Motor neuron (in vitro differentiated cells): ENCODE measurements around the gene AREL1. TPM values are rescaled to one million over a fixed set of nuclear protein-coding genes. Genes with fewer than 3 reads are reported as not detected.

ENCODE experiments used
- ATAC-seq, 8 experiments: fragments of 200-7000 bp; cut with Tn5 transposase; replicated peaks in 6 of 8; 2 replicates each; pipeline ENCODE4 v1.8.0; 2021; ENCODE audit warnings: mild to moderate bottlenecking in 8 of 8, moderate library complexity in 8 of 8
- H3K27ac ChIP-seq, 2 donors: fragments of 250-450 bp; sonication (Bioruptor Pico); 2 replicates each; pipeline ENCODE4 v1.9.0; 2021; ENCODE audit warnings: antibody characterized with exemption in 2 of 2, mild to moderate bottlenecking in 2 of 2, moderate library complexity in 1 of 2
- H3K4me1 ChIP-seq, 2 donors: fragments of 250-450 bp; sonication (Bioruptor Pico); replicated peaks in 1 of 2; 2 replicates each; pipeline ENCODE4 v1.6.1; 2021; ENCODE audit warnings: antibody characterized with exemption in 2 of 2, mild to moderate bottlenecking in 2 of 2, moderate library complexity in 1 of 2
- H3K4me3 ChIP-seq, 5 donors: fragments of 250-450 bp; sonication (Bioruptor Pico); 2 replicates each; pipeline ENCODE4 v1.9.0; 2021; ENCODE audit warnings: antibody characterized with exemption in 5 of 5, mild to moderate bottlenecking in 5 of 5, moderate library complexity in 4 of 5
- WGBS, 10 experiments: fragments of 450-650 bp; shearing (Covaris generic); methylation state at CpG; one replicate each; pipeline ENCODE4 v1.0.0; 2022; 5-methylcytosine and 5-hydroxymethylcytosine counted together
- in situ Hi-C, 9 experiments: fragments of 400-800 bp; cut with MboI; loops; one replicate each; pipeline ENCODE4 v1.15.0; 2021; ENCODE audit warnings: low sequenced_read_pairs in 9 of 9, low pct_unique_long_range_greater_than_20kb in 2 of 9; ENCODE audit not compliant: unreplicated experiment in 9 of 9
- total RNA-seq, 8 experiments: library from RNA; unstranded; fragments of 300-600 nt; gene quantifications; 2 replicates each; pipeline versions ENCODE4 v1.2.3 to v1.2.4, GENCODE V29; 2022

AREL1 gene
- total RNA-seq, 8 experiments from 2014 or later = 22.1 to 39.9 (median 29.0) TPM

DNA sequence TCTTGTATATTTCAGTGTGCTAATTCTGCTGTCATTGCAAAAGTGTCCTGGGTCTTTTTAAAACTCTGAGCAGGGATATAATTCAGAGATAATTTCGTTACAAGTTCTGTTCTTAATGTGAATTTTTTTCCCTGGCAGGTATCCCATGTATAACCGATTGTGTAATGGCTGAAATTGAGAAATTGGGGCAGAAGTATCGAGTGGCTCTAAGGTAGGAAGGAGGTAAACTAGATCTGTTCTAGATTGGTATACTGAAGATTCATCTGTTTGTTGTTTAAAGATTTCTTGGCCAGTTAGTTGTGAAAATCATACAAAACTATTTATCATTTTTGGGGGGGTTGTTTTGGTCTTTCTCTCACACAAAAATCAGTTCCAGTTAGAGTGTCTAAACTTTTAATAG, 10.3 kb upstream of the AREL1 start:
- Histone ChIP-seq H3K4me1 (no peaks in the 10 kb centered on the region), H3K27ac (no peak overlapping the region), H3K4me3 (no peak overlapping the region)
- in situ Hi-C loops = no loop called here
- no peak for ATAC-seq
- 65 to 100% (median 84%) methylated on average over 1 to 3 of the region's 3 CpGs; no CpG with 5 or more reads in 1 of the 10 experiments for WGBS, 10 experiments

DNA sequence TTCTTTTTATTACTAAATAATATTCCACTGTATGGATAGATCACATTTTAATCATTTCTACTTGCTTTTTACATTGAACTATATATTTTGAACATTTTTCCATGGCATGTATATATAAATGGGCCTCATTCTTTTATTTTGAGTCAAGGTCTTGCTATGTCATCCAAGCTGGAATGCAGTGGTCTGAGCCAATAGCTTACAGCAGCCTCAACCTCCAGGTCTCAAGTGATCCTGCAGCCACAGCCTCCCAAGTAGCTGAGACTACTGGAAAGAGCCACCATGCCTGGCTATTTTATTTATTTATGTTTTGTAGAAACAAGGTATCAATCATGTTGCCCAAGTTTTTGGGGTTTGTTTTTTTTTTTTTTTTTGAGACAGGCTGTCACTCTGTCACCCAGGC, 7.6 kb upstream of the AREL1 start:
- ATAC-seq = no peak
- no peak overlapping the region for H3K27ac ChIP-seq
- H3K4me3 ChIP-seq = no peak overlapping the region
- no peaks in the 10 kb centered on the region for H3K4me1 ChIP-seq
- in situ Hi-C loops = no loop called here

DNA sequence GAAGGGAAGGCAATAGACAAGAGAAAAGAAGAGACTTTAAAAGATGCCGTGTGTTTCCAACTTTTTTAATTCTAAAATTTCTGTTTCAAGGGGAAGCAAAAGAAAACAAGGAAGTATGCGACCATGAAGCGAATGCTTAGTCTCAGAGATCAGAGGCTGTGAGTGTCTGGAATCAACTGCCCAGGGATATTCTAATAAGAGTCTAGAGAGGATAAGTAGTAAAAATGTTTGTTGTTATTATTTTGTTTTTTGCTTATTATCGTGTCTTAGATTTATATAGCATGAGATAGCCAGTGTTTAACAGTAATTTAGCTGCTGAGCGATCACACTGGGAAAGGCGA, 485 bp upstream of the AREL1 start:
- in situ Hi-C loops = no loop called here
- Histone ChIP-seq H3K27ac (peak overlapping the region; percentile 64 to 77), H3K4me3 (peak overlapping the region; percentile 59 to 99 (median 63)), H3K4me1 (peaks cover 5 to 19% of the 10 kb centered on the region in 2 donors)
- peak in 3 of 8 experiments; percentile 7 to 13 (median 7) for ATAC-seq
- 2 to 50% (median 14%) methylated on average over 2 to 6 of the region's 6 CpGs for WGBS, 10 experiments

DNA sequence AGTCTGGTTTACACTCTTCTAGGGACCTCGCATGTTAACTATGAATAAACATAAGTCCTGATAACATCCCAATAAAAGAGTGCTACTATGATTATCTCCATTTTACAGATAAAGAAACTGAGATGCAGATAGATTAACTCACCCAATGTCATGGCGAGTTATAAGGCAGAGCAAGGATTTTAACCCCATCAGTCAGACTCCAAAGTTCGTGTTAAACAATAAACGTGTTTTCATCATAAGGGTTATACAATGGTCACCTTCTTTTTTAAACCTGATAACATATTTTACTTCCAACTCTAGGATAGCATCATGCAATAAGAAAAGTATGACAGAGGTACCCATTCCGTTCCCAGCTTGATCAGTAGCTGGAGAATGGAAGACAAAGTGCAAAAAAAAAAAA, 1.2 kb downstream of the AREL1 start:
- H3K4me3 ChIP-seq = peak overlapping the region in 1 of 5 donors; percentile 63
- in situ Hi-C loops = no loop called here

DNA sequence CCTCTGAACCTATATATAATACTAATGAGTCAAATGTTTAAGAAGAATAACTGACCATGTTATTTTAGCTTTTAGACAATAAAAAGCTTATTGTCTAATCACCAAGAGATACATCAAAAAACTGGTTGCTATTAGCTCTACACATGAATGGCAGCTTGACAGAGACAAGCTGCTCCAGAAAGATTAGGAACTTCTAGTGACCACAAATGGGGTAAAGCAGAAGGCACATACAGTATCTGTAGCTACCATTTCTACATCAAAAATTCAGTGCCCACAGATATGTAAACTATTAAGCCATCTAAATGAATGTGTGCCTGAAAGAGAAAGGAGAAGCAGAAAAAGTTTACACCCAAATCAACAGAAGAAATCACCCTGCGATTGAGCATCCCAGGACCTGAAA, 2.4 kb downstream of the AREL1 start:
- 86 to 100% (median 100%) methylated on average over 1 of the region's 1 CpG; no CpG with 5 or more reads in 4 of the 10 experiments for WGBS, 10 experiments

More for the DNA sequence above, 1.2 kb downstream of the AREL1 start:
- ATAC-seq = no peak
- 34 to 86% (median 67%) methylated on average over 2 to 5 of the region's 5 CpGs for WGBS, 10 experiments
- H3K4me1 ChIP-seq = peaks cover 5 to 19% of the 10 kb centered on the region in 2 donors
- H3K27ac ChIP-seq = no peak overlapping the region

DNA sequence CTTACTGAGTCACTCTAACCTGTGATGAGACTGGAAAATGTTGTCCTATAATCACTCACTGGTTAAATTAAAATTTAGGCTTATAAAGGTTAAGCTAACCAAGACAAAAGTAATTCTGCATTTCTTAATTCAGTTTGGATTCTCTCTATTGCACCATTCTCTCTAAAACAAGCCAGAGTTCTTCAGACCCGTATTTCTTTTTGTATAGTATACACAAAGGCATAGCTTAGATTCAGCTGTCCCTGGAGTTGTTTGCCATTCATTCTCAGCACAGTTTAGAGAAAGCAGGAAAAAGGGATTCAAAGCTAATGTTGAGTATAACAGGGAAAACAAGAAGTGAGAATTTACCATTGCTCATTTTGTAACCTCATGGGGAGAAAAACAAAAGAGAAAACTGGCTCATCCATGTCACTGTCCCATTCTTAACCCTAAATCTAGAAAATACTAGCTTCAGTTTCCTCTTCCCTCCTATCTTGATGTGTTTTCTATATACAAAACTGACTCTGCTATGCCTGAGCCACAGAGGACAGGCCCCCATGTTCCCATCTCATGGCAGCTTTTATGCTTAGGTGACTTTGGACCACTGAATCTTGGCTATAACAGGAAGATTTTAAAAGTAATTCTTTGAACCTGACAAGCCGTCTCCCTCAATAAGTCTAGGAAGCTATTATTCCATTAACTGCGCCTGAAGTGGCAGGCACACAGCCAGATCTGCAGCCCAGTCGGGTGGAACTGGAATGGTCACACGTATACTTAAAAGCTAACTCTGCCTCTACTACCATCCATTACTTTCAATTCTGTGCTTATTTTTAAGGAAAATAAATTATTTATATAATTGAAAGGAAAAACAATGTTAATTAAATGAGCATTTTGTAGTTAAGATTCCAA, 7.0 kb downstream of the AREL1 start:
- Histone ChIP-seq H3K4me3 (no peak overlapping the region), H3K27ac (no peak overlapping the region), H3K4me1 (peaks cover 0 to 4% of the 10 kb centered on the region in 2 donors)
- in situ Hi-C loops = no loop called here
- peak in 1 of 8 experiments; percentile 52 for ATAC-seq
- 83 to 100% (median 88%) methylated on average over 1 to 4 of the region's 5 CpGs; no CpG with 5 or more reads in 3 of the 10 experiments for WGBS, 10 experiments

More for the DNA sequence above, 2.4 kb downstream of the AREL1 start:
- H3K4me3 ChIP-seq = no peak overlapping the region
- H3K27ac ChIP-seq = no peak overlapping the region
- in situ Hi-C loops = no loop called here
- H3K4me1 ChIP-seq = peaks cover 5 to 19% of the 10 kb centered on the region in 2 donors
- no peak for ATAC-seq

DNA sequence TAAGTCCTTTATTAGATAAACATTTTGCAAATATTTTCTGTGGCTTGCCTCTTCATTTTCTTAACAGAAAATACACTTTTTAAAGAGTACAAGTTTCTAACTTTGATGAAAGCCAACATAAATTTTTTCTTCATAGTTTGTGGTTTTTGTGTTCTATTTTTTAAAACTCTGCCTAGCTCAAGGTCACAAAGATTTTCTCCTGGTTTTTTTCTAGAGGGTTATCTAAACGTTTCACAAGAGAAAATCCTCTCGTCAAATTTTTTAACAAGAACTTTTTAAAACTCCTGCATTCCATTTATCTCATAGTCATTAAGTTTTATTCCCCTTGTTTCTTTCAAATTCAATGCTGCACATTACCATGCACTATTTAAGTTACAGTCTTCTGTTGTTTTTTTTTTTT, 8.2 kb downstream of the AREL1 start:
- 53 to 100% (median 80%) methylated on average over 1 to 2 of the region's 2 CpGs for WGBS, 10 experiments
- in situ Hi-C loops = no loop called here
- ATAC-seq = no peak

DNA sequence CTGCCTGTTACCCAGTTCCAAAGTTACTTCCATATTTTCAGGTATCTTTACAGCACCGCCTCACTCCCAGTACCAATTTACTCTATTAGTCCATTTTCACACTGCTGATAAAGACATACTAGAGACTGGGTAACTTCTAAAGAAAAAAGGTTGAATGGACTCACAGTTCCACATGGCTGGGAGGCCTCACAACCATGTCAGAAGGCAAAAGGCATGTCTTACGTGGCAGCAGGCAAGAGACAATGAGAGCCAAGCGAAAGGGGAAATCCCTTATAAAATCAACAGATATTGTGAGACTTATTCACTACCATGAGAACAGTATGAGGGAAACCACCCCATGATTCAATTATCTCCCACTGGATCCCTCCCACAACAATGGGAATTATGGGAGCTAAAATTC, 9.8 kb downstream of the AREL1 start:
- in situ Hi-C loops = no loop called here
- WGBS, 10 experiments = 72 to 100% (median 100%) methylated on average over 1 to 3 of the region's 3 CpGs; no CpG with 5 or more reads in 1 of the 10 experiments
- no peak overlapping the region for H3K27ac ChIP-seq
- H3K4me3 ChIP-seq = no peak overlapping the region
- no peaks in the 10 kb centered on the region for H3K4me1 ChIP-seq
- no peak for ATAC-seq

More for the DNA sequence above, 8.2 kb downstream of the AREL1 start:
- H3K4me1 ChIP-seq = no peaks in the 10 kb centered on the region
- no peak overlapping the region for H3K27ac ChIP-seq
- H3K4me3 ChIP-seq = no peak overlapping the region

DNA sequence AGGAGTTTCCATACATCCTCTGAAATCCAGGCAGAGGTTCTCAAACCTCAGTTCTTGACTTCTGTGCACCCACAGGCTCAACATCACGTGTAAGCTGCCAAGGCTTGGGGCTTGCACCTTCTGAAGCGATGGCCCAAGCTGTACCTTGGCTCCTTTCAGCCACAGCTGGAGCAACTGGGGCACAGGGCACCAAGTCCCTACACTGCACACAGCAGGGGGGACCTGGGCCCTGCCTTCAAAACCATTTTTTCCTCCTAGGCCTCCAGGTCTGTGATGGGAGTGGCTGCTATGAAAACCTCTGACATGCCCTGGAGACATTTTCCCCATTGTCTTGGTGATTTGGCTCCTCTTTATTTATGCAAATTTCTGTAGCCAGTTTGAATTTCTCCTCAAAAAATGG, 10.6 kb downstream of the AREL1 start:
- no CpG with 5 or more reads among the region's 2 CpGs for WGBS, 10 experiments
- in situ Hi-C loops = no loop called here

DNA sequence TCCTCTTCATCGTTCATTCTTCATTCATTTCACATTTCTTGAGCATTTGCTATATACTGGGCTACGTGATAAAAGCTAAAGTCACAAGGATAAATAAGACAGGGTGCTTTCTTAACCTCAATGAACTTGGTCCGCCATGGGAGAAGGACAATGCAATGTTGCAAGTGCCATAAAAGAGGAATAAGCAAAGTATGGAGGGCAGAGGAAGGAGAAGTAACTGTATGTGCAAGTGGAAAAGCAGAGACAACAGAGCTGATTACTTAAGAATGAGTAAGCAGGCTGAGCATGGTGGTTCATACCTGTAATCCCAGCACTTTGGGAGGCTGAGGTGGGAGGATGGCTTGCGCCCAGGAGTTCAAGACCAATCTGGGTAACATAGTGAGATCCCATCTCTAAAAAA, 14.4 kb downstream of the AREL1 start:
- H3K27ac ChIP-seq = no peak overlapping the region
- WGBS, 10 experiments = 88 to 100% (median 100%) methylated on average over 1 to 4 of the region's 4 CpGs; no CpG with 5 or more reads in 1 of the 10 experiments
- H3K4me1 ChIP-seq = no peaks in the 10 kb centered on the region
- in situ Hi-C loops = no loop called here
- no peak for ATAC-seq
- no peak overlapping the region for H3K4me3 ChIP-seq

More for the DNA sequence above, 10.6 kb downstream of the AREL1 start:
- Histone ChIP-seq H3K27ac (no peak overlapping the region), H3K4me3 (no peak overlapping the region), H3K4me1 (no peaks in the 10 kb centered on the region)
- ATAC-seq = no peak

DNA sequence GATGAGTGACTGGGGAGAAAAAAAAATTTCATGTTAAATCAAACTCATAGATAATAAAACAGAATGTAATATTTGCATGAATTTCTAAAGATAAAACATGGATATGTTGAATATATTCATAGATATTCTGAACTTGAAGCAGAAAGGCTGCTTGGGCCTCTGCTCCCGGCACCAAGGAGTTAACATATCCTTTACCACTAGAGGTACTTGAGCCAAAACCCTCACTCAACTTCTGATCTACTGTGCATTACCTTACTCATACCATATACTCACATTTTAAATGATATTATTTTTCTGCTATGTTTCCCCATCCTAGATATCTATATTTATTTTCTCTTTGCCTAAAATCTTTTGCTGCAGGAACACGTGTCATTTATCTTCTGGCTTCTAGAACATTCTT, 14.9 kb downstream of the AREL1 start:
- Histone ChIP-seq H3K4me1 (no peaks in the 10 kb centered on the region), H3K27ac (no peak overlapping the region), H3K4me3 (no peak overlapping the region)
- peak in 1 of 8 experiments; percentile 57 for ATAC-seq
- in situ Hi-C loops = no loop called here
- WGBS, 10 experiments = 80 to 100% (median 100%) methylated on average over 1 to 2 of the region's 2 CpGs

DNA sequence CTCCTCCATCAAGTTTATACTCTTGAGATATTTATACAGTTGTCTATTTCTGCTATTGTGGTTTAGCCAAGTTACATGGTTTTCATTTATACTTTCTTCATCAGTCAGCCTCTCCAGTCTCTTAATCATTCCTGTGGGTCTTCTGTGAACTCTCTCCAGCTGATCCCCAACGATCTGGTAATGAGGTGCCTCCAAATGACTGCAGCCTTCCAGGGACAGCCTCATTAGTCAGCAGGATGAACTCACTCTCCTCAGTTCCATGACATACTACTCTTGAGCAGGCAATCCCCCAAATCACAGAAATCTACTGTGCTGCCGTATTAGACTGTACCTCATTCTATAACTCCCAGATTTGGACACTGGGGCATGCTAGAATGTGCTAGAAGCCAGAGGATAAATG, 15.3 kb downstream of the AREL1 start:
- in situ Hi-C loops = no loop called here
- peak in 3 of 8 experiments; percentile 31 to 89 (median 35) for ATAC-seq
- WGBS, 10 experiments = 0 to 100% (median 81%) methylated on average over 1 to 2 of the region's 2 CpGs; no CpG with 5 or more reads in 4 of the 10 experiments
- Histone ChIP-seq H3K4me3 (no peak overlapping the region), H3K4me1 (no peaks in the 10 kb centered on the region), H3K27ac (no peak overlapping the region)

DNA sequence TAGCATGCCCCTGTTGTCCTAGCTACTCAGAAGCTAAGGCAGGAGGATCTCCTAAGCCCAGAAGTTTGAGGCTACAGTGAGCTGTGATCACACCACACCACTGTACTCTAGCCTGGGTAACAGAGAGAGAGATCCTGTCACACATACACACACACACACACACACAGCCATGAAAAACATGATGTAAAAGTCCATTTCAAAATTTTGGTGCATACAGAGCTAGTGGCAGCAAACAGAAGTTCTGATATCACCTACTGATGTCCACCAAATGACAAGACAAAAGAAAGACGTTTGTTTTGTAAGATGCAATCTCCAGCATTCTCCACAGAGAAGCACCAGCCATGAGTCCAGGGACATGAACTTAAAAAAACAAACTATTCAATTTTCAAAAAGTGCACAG, 15.9 kb downstream of the AREL1 start:
- in situ Hi-C loops = no loop called here
- no peak for ATAC-seq
- Histone ChIP-seq H3K27ac (no peak overlapping the region), H3K4me1 (no peaks in the 10 kb centered on the region), H3K4me3 (no peak overlapping the region)
- 43 to 100% (median 60%) methylated on average over 1 of the region's 1 CpG; no CpG with 5 or more reads in 5 of the 10 experiments for WGBS, 10 experiments

DNA sequence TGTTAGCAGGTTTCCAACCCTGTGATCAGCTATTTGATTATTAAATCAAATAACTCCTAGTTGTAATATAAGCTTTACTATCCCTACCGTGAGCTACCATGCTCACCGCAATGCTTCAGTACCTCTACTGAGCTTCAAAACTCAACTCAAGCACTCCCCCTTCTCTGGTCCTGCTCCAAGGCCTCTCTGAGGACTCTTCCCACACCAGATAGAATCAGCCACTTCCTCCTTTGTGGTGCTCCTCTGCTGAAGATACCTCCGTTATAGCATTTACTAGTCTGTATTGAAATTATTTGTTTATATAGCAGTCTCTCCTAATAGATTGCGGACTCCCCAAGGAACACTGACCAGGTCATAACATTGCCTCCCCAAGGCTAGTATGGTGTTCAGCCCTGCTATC, 17.5 kb downstream of the AREL1 start:
- no peak overlapping the region for H3K27ac ChIP-seq
- no peak for ATAC-seq
- 90 to 100% (median 100%) methylated on average over 1 to 4 of the region's 4 CpGs; no CpG with 5 or more reads in 1 of the 10 experiments for WGBS, 10 experiments
- H3K4me1 ChIP-seq = no peaks in the 10 kb centered on the region
- no peak overlapping the region for H3K4me3 ChIP-seq
- in situ Hi-C loops = no loop called here
